Mesendoderm (in vitro differentiated cells): ENCODE measurements around the gene GPR15LG.
A peak's percentile ranks its signal among the peaks of the same experiment; 100 is the strongest.

Source experiments
- DNase-seq: peaks from one replicate; pipeline ENCODE4 v3.0.0; 2013
- H2AK5ac ChIP-seq: 2 replicates; pipeline ENCODE4 v1.6.1; 2013; ENCODE audit warnings: low read length, inconsistent platforms
- H2BK120ac ChIP-seq: 2 replicates; pipeline ENCODE4 v1.6.1; 2013; ENCODE audit warnings: low read depth, mild to moderate bottlenecking, low read length, moderate library complexity, mixed read lengths
- H2BK15ac ChIP-seq: replicated peaks from 2 replicates; pipeline ENCODE4 v1.6.1; 2013; ENCODE audit warnings: low read depth, mild to moderate bottlenecking, moderate library complexity
- H2BK5ac ChIP-seq: 2 replicates; pipeline ENCODE4 v1.6.1; 2013; ENCODE audit warnings: low read length, inconsistent platforms
- H3K18ac ChIP-seq: 2 replicates; pipeline ENCODE4 v1.6.1; 2013; ENCODE audit warnings: mild to moderate bottlenecking, low read length, mixed read lengths
- H3K23ac ChIP-seq: one replicate; pipeline ENCODE4 v1.6.1; 2013; ENCODE audit warnings: low read length
- H3K27ac ChIP-seq: 2 replicates; pipeline ENCODE4 v1.5.1; 2013; ENCODE audit warnings: low read depth, mild to moderate bottlenecking, inconsistent platforms, low read length, moderate library complexity
- H3K27me3 ChIP-seq: 2 replicates; pipeline ENCODE4 v1.6.1; 2013; ENCODE audit warnings: low read length, control low read depth, mild to moderate bottlenecking, inconsistent platforms; ENCODE audit not compliant: insufficient read depth, poor library complexity
- H3K36me3 ChIP-seq: 2 replicates; pipeline ENCODE4 v1.6.1; 2013; ENCODE audit warnings: low read length, inconsistent platforms; ENCODE audit not compliant: control insufficient read depth, insufficient read depth
- H3K4ac ChIP-seq: one replicate; pipeline ENCODE4 v1.6.1; 2013; ENCODE audit warnings: low read depth, mild to moderate bottlenecking, low read length, moderate library complexity
- H3K4me1 ChIP-seq: 2 replicates; pipeline ENCODE4 v1.6.1; 2013; ENCODE audit warnings: low read depth, low read length, inconsistent platforms; ENCODE audit not compliant: control insufficient read depth
- H3K4me2 ChIP-seq: 2 replicates; pipeline ENCODE4 v1.6.1; 2013; ENCODE audit warnings: low read length
- H3K4me3 ChIP-seq: 2 replicates; pipeline ENCODE4 v1.5.1; 2013; ENCODE audit warnings: mild to moderate bottlenecking, low read length
- H3K56ac ChIP-seq: one replicate; pipeline ENCODE4 v1.6.1; 2013; ENCODE audit warnings: low read length
- H3K79me1 ChIP-seq: 2 replicates; pipeline ENCODE4 v1.6.1; 2013; ENCODE audit warnings: low read length, inconsistent platforms
- H3K79me2 ChIP-seq: 2 replicates; pipeline ENCODE4 v1.6.1; 2013; ENCODE audit warnings: mild to moderate bottlenecking, low read length; ENCODE audit not compliant: control insufficient read depth, insufficient read depth
- H3K9ac ChIP-seq: 2 replicates; pipeline ENCODE4 v1.6.1; 2013; ENCODE audit warnings: low read length, inconsistent platforms
- H4K5ac ChIP-seq: one replicate; pipeline ENCODE4 v1.6.1; 2013; ENCODE audit warnings: low read length
- H4K8ac ChIP-seq: one replicate; pipeline ENCODE4 v1.6.1; 2013; ENCODE audit warnings: low read depth, mild to moderate bottlenecking, control low read depth, low read length, moderate library complexity
- WGBS: extraction: QIAGEN DNeasy Blood & Tissue Kit; methylation state at CpG from one replicate; pipeline ENCODE4 v1.1.7; 2013; ENCODE audit warnings: low lambda C conversion rate, missing lambda C conversion rate; ENCODE audit not compliant: insufficient coverage; ENCODE audit errors: extremely low coverage; 5-methylcytosine and 5-hydroxymethylcytosine counted together

GPR15LG gene

GRCh38 chr10:84194424-84195043 lies 20.9 kb downstream of the GPR15LG start, which contains the start of gene CDHR1:
TSS of gene CDHR1 (plus strand) at chr10:84194537. CDS start at chr10:84194761, 224 bp downstream.
- Histone ChIP-seq H4K5ac (no peak within 1 kb of the TSS), H3K36me3 (no peaks in the 10 kb centered on the region), H3K23ac (peak within 1 kb of the TSS; percentile 89), H3K27me3 (peaks cover 18% of the 10 kb centered on the region), H2BK15ac (no peak within 1 kb of the TSS), H3K4me3 (peak within 1 kb of the TSS; percentile 19), H3K27ac (no peak within 1 kb of the TSS), H2AK5ac (no peak within 1 kb of the TSS), H4K8ac (no peak within 1 kb of the TSS), H3K4me2 (peak within 1 kb of the TSS; percentile 94), H2BK120ac (no peak within 1 kb of the TSS), H3K79me1 (no peaks in the 10 kb centered on the region), H3K79me2 (no peaks in the 10 kb centered on the region), H3K18ac (no peak within 1 kb of the TSS), H3K9ac (peak within 1 kb of the TSS; percentile 58), H3K4ac (no peak within 1 kb of the TSS), H3K56ac (peak within 1 kb of the TSS; percentile 81), H3K4me1 (no peaks in the 10 kb centered on the region), H2BK5ac (no peak within 1 kb of the TSS)
- DNase-seq, result peak; percentile 65
- WGBS, result no CpG with 5 or more reads among the region's 61 CpGs

- H3K27me3 ChIP-seq, result peaks cover 18% of the 10 kb centered on the region
- H3K27ac ChIP-seq, result no peak overlapping the region
- whole genome bisulfite sequencing, result no CpG with 5 or more reads among the region's 43 CpGs
- no peaks in the 10 kb centered on the region for H3K79me2 ChIP-seq
- H2BK5ac ChIP-seq, result no peak overlapping the region
- no peak overlapping the region for H3K4ac ChIP-seq
- no peaks in the 10 kb centered on the region for H3K79me1 ChIP-seq
- H3K18ac ChIP-seq, result no peak overlapping the region
- H2AK5ac ChIP-seq, result no peak overlapping the region
- peak overlapping the region; percentile 19 for H3K4me3 ChIP-seq
- H4K8ac ChIP-seq, result no peak overlapping the region
- H4K5ac ChIP-seq, result no peak overlapping the region
- H3K56ac ChIP-seq, result no peak overlapping the region
- H3K36me3 ChIP-seq, result no peaks in the 10 kb centered on the region
- no peak overlapping the region for H2BK15ac ChIP-seq
- H2BK120ac ChIP-seq, result no peak overlapping the region
- no peaks in the 10 kb centered on the region for H3K4me1 ChIP-seq
- peak overlapping the region; percentile 58 for H3K9ac ChIP-seq
- H3K23ac ChIP-seq, result peak overlapping the region; percentile 89
- DNase-seq, result no peak
- peak overlapping the region; percentile 94 for H3K4me2 ChIP-seq
Observed at GRCh38 chr10:84195044-84195830, 21.6 kb downstream of the GPR15LG start.

GRCh38 chr10:84196083-84196482 lies 22.5 kb downstream of the GPR15LG start:
- Histone ChIP-seq H3K79me1 (no peaks in the 10 kb centered on the region), H3K4ac (no peak overlapping the region), H2BK5ac (no peak overlapping the region), H2BK120ac (no peak overlapping the region), H3K36me3 (no peaks in the 10 kb centered on the region), H3K4me3 (no peak overlapping the region), H2AK5ac (no peak overlapping the region), H3K79me2 (no peaks in the 10 kb centered on the region), H3K23ac (no peak overlapping the region), H4K8ac (no peak overlapping the region), H2BK15ac (no peak overlapping the region), H3K4me2 (no peak overlapping the region), H3K4me1 (no peaks in the 10 kb centered on the region), H4K5ac (no peak overlapping the region), H3K56ac (no peak overlapping the region), H3K27me3 (peaks cover 18% of the 10 kb centered on the region), H3K18ac (no peak overlapping the region), H3K27ac (no peak overlapping the region), H3K9ac (no peak overlapping the region)
- no CpG with 5 or more reads among the region's 4 CpGs for WGBS
- DNase-seq, result peak; percentile 64

- Histone ChIP-seq H3K23ac (no peak overlapping the region), H4K5ac (no peak overlapping the region), H2BK120ac (no peak overlapping the region), H3K79me2 (no peaks in the 10 kb centered on the region), H3K18ac (no peak overlapping the region), H3K36me3 (no peaks in the 10 kb centered on the region), H3K56ac (no peak overlapping the region), H3K79me1 (no peaks in the 10 kb centered on the region), H3K27me3 (peaks cover 18% of the 10 kb centered on the region), H3K4me3 (no peak overlapping the region), H3K4me2 (no peak overlapping the region), H3K4me1 (no peaks in the 10 kb centered on the region), H3K9ac (no peak overlapping the region), H2BK15ac (no peak overlapping the region), H4K8ac (no peak overlapping the region), H3K27ac (no peak overlapping the region), H2AK5ac (no peak overlapping the region), H2BK5ac (no peak overlapping the region), H3K4ac (no peak overlapping the region)
- no peak for DNase-seq
- WGBS, result no CpG with 5 or more reads among the region's 5 CpGs
Observed at GRCh38 chr10:84196941-84197340, 23.3 kb downstream of the GPR15LG start.

- Histone ChIP-seq H3K79me1 (no peaks in the 10 kb centered on the region), H3K27ac (no peak overlapping the region)
Observed at GRCh38 chr10:84197643-84198042, 24.0 kb downstream of the GPR15LG start.

More at GRCh38 chr10:84197643-84198042, 24.0 kb downstream of the GPR15LG start:
- Histone ChIP-seq H3K36me3 (no peaks in the 10 kb centered on the region), H3K9ac (no peak overlapping the region), H3K4me3 (no peak overlapping the region), H3K4me1 (no peaks in the 10 kb centered on the region), H4K8ac (no peak overlapping the region), H4K5ac (no peak overlapping the region), H3K18ac (no peak overlapping the region), H3K27me3 (peaks cover 18% of the 10 kb centered on the region), H3K56ac (no peak overlapping the region), H2BK5ac (no peak overlapping the region), H2BK120ac (no peak overlapping the region), H3K23ac (no peak overlapping the region), H3K79me2 (no peaks in the 10 kb centered on the region), H3K4ac (no peak overlapping the region), H2BK15ac (no peak overlapping the region), H3K4me2 (no peak overlapping the region), H2AK5ac (no peak overlapping the region)
- no peak for DNase-seq
- WGBS, result no CpG with 5 or more reads among the region's 5 CpGs
